Activated CD8-positive, alpha-beta memory T cell treated with anti-CD3 and anti-CD28 coated beads, Interleukin-2, amount 10 ng/mL, durations not matched to agents 7 days and 5 days (primary cell): ENCODE results near the gene DCLRE1A. TPM values are rescaled to one million over a fixed set of nuclear protein-coding genes. Genes with fewer than 3 reads are reported as not detected.

Experiments used
- ATAC-seq: fragments of 150-1000 bp; cut with Tn5 transposase; one replicate; pipeline ENCODE4 v1.10.0; 2021; ENCODE audit warnings: moderate library complexity
- CTCF ChIA-PET: fragments of 350-600 bp; sonication (Branson Sonifier 250); formaldehyde crosslinking; loops from one replicate; lab custom pipeline; 2021; ENCODE audit warnings: antibody characterized with exemption; lab: Charles Lee
- DNase-seq: peaks from one replicate; pipeline ENCODE4 v3.0.0-alpha.2; 2020
- H3K27ac Mint-ChIP-seq: one replicate; pipeline ENCODE4 v1.8.0; 2021; ENCODE audit warnings: mild to moderate bottlenecking, mixed read lengths
- H3K27me3 Mint-ChIP-seq: one replicate; pipeline ENCODE4 v1.8.0; 2021; ENCODE audit warnings: mixed read lengths
- H3K36me3 Mint-ChIP-seq: one replicate; pipeline ENCODE4 v1.8.0; 2021; ENCODE audit warnings: mild to moderate bottlenecking, mixed read lengths
- H3K4me1 Mint-ChIP-seq: one replicate; pipeline ENCODE4 v1.8.0; 2021; ENCODE audit warnings: mixed read lengths
- H3K4me3 Mint-ChIP-seq: one replicate; pipeline ENCODE4 v1.8.0; 2021; ENCODE audit warnings: mild to moderate bottlenecking, moderate library complexity, mixed read lengths
- H3K9me3 Mint-ChIP-seq: one replicate; pipeline ENCODE4 v1.8.0; 2022; ENCODE audit warnings: low read depth, mixed read lengths
- total RNA-seq, 2 experiments: library from RNA; stranded (reverse); gene quantifications; one replicate each; pipeline ENCODE4 v1.2.3, GENCODE V29; 2021

Gene DCLRE1A
- total RNA-seq, 2 experiments from 2014 or later = 17.4 to 20.1 TPM

DNA sequence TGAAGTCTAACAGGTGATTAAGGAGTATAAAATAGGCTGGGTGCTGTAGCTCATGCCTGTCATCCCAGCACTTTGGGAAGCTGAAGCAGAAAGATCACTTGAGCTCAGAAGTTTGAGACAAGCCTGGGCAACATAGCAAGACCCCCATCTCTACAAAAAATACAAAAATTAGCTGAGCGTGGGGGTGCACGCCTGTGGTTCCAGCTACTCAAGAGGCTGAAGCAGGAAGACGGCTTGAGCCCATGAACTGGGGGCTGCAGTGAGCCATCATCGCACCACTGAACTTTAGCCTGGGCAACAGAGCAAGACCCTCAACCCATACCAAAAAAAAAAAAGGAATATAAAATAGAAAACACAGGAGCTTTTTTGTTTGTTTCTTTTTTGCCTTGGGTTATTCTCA, 47.4 kb downstream of the DCLRE1A start:
- ATAC-seq = no peak
- Mint-ChIP-seq H3K9me3 (no peaks in the 10 kb centered on the region), H3K4me3 (no peak overlapping the region), H3K4me1 (no peaks in the 10 kb centered on the region), H3K27ac (no peak overlapping the region), H3K27me3 (peaks cover 37% of the 10 kb centered on the region), H3K36me3 (no peaks in the 10 kb centered on the region)
- no peak for DNase-seq
- CTCF ChIA-PET = no interaction called here

DNA sequence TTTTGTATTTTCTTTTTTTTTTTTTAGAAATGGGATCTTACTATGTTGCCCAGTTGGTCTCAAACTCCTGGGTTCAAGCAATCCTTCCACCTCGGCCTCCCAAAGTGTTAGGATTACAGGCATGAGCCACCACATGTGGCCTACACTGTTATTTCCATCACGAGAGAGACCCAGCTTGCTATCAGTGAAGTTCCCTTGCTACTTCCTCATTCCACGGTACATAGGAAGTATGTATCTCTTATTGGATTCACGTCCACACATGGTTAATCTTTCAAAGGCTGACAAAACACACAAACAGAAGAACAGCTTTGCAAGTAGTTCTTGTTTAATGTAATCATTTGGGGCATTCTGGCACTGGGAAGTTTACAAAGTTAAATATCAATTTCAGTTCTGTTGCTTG, 50.9 kb downstream of the DCLRE1A start:
- CTCF ChIA-PET = interaction anchor here (1.0 to 6.5 kb wide), 4 partner anchors 124 to 501 kb away, joined by 3 to 54 read pairs (median 4); partner anchors contain the start of gene CASP7
- Mint-ChIP-seq H3K4me1 (no peaks in the 10 kb centered on the region), H3K27me3 (peaks cover 33% of the 10 kb centered on the region), H3K9me3 (no peaks in the 10 kb centered on the region), H3K27ac (no peak overlapping the region), H3K36me3 (no peaks in the 10 kb centered on the region), H3K4me3 (no peak overlapping the region)
- ATAC-seq = no peak
- no peak for DNase-seq

DNA sequence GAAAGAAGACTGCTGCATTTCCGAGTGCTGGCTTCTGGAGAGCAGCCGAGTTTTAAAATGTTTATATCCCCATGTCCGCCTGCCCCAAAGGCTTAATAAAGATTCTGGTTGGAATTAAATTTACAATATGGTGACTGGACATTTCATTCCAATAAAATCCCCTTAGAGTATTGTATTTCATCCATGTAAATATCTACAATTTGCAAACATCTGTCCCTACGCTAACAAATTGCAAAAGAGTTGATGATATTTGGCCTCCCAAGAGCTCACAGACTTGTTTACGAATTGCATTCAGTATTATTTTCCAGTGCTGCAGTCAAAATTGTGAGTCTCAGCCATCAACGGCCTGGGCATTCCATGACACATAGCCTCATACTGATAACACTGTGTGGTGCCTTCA, 52.3 kb downstream of the DCLRE1A start:
- Mint-ChIP-seq H3K36me3 (no peaks in the 10 kb centered on the region), H3K27me3 (peaks cover 45% of the 10 kb centered on the region), H3K9me3 (no peaks in the 10 kb centered on the region), H3K27ac (no peak overlapping the region), H3K4me1 (no peaks in the 10 kb centered on the region), H3K4me3 (no peak overlapping the region)
- ATAC-seq (no peak), DNase-seq (no peak)
- CTCF ChIA-PET = interaction anchor here (0.6 to 6.5 kb wide), 2 partner anchors 301 to 1475 kb away, joined by 4 to 54 read pairs; no protein-coding TSS in a partner anchor

DNA sequence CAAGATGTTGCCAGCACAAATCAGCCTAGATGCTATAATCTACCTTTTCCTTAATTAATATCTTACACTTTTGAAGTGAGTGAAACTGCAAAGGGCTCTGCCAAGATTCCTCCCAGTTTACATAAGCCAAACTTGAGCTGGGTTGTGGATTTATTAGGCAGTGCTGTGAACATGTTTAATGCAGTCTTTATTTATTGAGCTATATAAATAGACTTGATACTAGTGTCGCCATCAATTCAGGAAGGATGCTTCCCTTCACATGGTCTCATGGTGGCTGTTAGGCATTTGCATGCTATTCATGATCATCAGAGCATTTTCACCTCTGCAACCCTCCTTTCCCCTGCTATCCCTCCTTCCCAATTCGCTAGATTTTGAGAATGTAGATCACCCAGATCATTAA, 62.2 kb downstream of the DCLRE1A start:
- peaks cover 54% of the 10 kb centered on the region for H3K27me3 Mint-ChIP-seq
- no peak for DNase-seq
- CTCF ChIA-PET = interaction anchor here (0.9 kb wide), 1 partner anchor 311 kb away, joined by 3 read pairs; no protein-coding TSS in a partner anchor
- no peaks in the 10 kb centered on the region for H3K9me3 Mint-ChIP-seq
- H3K27ac Mint-ChIP-seq = no peak overlapping the region
- ATAC-seq = no peak
- H3K4me1 Mint-ChIP-seq = no peaks in the 10 kb centered on the region
- no peaks in the 10 kb centered on the region for H3K36me3 Mint-ChIP-seq
- H3K4me3 Mint-ChIP-seq = no peak overlapping the region

DNA sequence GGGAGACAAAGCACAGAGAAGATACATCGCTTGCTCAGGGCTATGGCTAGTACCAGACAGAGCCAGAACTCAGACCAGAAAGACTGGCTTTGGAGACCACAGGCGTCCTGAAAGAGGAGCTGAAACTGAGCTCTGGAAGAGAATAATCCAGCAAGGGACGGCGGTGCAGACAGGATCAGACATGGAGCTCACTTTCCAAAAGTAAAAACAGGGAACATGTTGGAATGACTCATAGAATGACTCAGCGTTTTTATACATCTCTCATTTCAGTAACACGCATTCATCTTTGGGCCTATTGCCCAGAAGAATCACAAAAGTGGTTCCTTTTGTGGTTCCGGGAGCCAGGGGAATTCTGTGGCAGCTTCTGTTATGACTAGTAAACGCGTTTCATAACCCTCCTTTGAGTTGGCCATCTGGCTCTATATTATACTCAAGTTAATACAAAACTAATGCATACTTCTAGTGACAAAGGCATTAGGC, 65.2 kb downstream of the DCLRE1A start:
- Mint-ChIP-seq H3K4me3 (no peak overlapping the region), H3K27me3 (peaks cover 26% of the 10 kb centered on the region), H3K9me3 (no peaks in the 10 kb centered on the region), H3K27ac (no peak overlapping the region), H3K4me1 (no peaks in the 10 kb centered on the region), H3K36me3 (no peaks in the 10 kb centered on the region)
- CTCF ChIA-PET = no interaction called here
- no peak for ATAC-seq
- no peak for DNase-seq

Other genes starting within 250 kb of the DCLRE1A start
- not detected for gene NRAP, start 190.0 kb downstream of the DCLRE1A start, total RNA-seq
- 10 to 100 TPM; 42.1 to 56.0 TPM for gene CASP7, start 174.2 kb downstream of the DCLRE1A start, total RNA-seq
- gene PLEKHS1, start 102.4 kb downstream of the DCLRE1A start, total RNA-seq = under 1 TPM in 1 of 2 experiments, not detected in 1; 0.07 TPM
- 10 to 100 TPM; 35.7 to 36.4 TPM for gene NHLRC2, start 579 bp upstream of the DCLRE1A start, total RNA-seq
- 1 to 10 TPM; 2.3 to 2.8 TPM for gene ADRB1, start 189.8 kb upstream of the DCLRE1A start, total RNA-seq